Mononuclear cell (primary cell): ENCODE results near the gene IGF2BP3. TPM values are rescaled to one million over a fixed set of nuclear protein-coding genes. Genes with fewer than 3 reads are reported as not detected.

Experiments
- H3K27me3 ChIP-seq: 2 replicates; pipeline ENCODE4 v1.6.0; 2011; ENCODE audit warnings: low read length, control low read depth; ENCODE audit not compliant: insufficient read depth
- H3K4me1 ChIP-seq: 2 replicates; pipeline ENCODE4 v1.5.1; 2011; ENCODE audit warnings: mild to moderate bottlenecking, low read length, control low read depth; ENCODE audit not compliant: insufficient read depth
- H3K4me3 ChIP-seq: 2 replicates; pipeline ENCODE4 v1.5.1; 2011; ENCODE audit warnings: mild to moderate bottlenecking, low read length, moderate library complexity
- H3K9me3 ChIP-seq: 2 replicates; pipeline ENCODE4 v1.5.1; 2011; ENCODE audit warnings: low read depth, mild to moderate bottlenecking, control low read depth, low read length
- total RNA-seq: library from RNA; depleted of rRNA; stranded (reverse); fragments of >200 nt; gene quantifications from one replicate; pipeline ENCODE4 v1.2.3, GENCODE V29; 2012

Gene IGF2BP3
- total RNA-seq, 1 donor = 13.7 TPM

DNA sequence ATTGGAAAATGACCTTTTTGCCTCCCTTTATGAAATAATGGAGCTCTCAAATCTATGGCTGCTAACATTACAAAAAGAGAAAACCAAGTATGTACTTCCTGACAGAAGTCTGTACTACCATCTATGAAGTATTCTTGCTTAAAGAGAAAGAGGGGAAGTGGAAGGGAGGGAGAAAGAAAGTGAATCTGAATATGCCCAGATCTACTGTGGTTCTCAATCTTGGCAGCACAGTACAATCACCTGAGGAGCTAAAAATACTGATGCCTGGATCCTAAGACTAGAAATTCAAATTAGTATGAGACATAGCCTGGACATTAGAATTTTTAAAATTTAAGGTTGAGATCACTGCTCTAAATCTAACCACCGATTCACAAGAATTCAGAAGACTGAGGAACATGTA lies 85.2 kb downstream of the IGF2BP3 start:
- H3K4me1 ChIP-seq = no peaks in the 10 kb centered on the region
- H3K27me3 ChIP-seq = no peaks in the 10 kb centered on the region
- no peaks in the 10 kb centered on the region for H3K9me3 ChIP-seq
- H3K4me3 ChIP-seq = no peak overlapping the region

- Histone ChIP-seq H3K9me3 (no peaks in the 10 kb centered on the region), H3K27me3 (no peaks in the 10 kb centered on the region), H3K4me3 (no peak overlapping the region), H3K4me1 (no peaks in the 10 kb centered on the region)
Measured at GRCh38 chr7:23383225-23383624, 87.1 kb downstream of the IGF2BP3 start.

DNA sequence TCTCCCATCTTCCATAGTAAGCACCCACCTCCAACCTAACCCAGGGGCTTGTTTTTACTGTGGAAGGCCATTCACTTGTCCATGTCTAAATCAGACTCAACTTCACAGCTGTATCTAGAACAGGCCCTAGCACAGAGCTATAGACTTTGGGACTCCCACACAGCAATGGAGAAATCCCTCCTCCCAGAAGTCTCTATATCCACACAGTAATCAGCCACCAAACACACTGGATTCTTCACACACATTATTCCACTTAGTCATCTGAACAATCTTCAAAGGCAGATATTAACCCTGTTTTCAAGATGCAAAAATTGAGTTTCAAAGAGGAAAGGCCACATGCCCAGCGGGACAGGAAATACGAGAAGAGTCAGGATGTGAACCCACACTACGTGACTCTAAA lies 89.3 kb downstream of the IGF2BP3 start:
- no peak overlapping the region for H3K4me3 ChIP-seq
- H3K27me3 ChIP-seq = no peaks in the 10 kb centered on the region
- H3K9me3 ChIP-seq = no peaks in the 10 kb centered on the region
- H3K4me1 ChIP-seq = no peaks in the 10 kb centered on the region

DNA sequence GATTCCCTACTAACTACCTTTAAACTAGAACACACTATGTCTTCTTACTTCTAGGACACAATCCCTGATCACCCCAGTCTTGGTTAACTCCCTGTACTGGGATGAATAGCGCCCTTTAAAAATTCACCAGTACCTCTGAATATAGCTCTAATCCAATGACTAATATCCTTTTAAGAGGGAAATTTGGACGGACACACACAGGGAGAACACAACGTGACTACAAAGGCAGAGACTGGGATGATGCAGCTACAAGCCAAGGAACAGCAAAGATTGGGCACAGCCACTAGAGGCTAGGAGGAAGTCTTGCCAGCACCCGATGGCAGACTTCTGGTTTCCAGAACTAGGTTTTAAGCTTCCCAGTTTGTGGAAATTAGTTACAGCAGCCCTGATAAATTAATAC lies 89.7 kb downstream of the IGF2BP3 start:
- Histone ChIP-seq H3K27me3 (no peaks in the 10 kb centered on the region), H3K4me3 (no peak overlapping the region), H3K4me1 (no peaks in the 10 kb centered on the region), H3K9me3 (no peaks in the 10 kb centered on the region)

GRCh38 chr7:23378996-23379395 lies 91.3 kb downstream of the IGF2BP3 start:
- no peaks in the 10 kb centered on the region for H3K27me3 ChIP-seq
- H3K4me1 ChIP-seq = no peaks in the 10 kb centered on the region
- no peak overlapping the region for H3K4me3 ChIP-seq
- no peaks in the 10 kb centered on the region for H3K9me3 ChIP-seq

DNA sequence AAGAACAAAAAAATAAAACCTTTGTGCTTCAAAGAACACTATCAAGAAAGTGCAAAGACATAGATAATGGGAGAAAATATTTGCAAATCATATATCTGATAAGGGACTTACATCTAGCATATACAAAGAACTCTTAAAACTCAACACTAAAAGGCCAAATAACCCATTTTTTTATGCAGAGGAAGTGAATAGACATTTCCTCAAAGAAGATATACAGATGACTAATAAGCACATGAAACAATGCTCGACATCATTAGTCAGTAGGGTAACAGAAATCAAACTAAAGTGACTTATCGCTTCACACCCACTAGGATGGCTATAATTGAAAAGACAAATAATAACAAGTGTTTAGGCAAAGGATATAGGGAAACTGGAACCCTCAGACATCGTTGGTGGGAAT lies 93.2 kb downstream of the IGF2BP3 start:
- Histone ChIP-seq H3K27me3 (no peaks in the 10 kb centered on the region), H3K4me3 (no peak overlapping the region), H3K9me3 (no peaks in the 10 kb centered on the region), H3K4me1 (peaks cover 12% of the 10 kb centered on the region)

GRCh38 chr7:23373151-23374004 lies 96.9 kb downstream of the IGF2BP3 start:
- H3K4me1 ChIP-seq = peaks cover 12% of the 10 kb centered on the region
- H3K9me3 ChIP-seq = no peaks in the 10 kb centered on the region
- no peaks in the 10 kb centered on the region for H3K27me3 ChIP-seq
- H3K4me3 ChIP-seq = no peak overlapping the region

DNA sequence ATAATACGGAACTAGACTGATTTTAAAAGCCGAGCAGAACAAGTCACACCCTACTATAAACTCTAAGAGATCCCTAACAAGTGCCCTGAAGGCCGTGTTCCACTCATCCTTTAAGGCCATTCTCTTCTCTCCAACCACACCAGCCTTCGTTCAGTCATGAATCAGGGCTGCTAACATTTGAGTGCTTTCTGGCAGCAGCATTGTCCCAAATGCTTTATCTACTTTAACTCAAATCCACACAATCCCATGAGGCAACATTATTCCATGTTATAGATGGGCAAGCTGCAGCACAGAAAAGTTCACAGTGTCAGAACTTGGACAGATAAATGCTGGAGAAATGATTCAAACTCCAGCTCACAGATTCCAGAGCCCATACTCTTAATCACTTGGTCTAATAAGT lies 97.7 kb downstream of the IGF2BP3 start:
- no peak overlapping the region for H3K4me3 ChIP-seq

DNA sequence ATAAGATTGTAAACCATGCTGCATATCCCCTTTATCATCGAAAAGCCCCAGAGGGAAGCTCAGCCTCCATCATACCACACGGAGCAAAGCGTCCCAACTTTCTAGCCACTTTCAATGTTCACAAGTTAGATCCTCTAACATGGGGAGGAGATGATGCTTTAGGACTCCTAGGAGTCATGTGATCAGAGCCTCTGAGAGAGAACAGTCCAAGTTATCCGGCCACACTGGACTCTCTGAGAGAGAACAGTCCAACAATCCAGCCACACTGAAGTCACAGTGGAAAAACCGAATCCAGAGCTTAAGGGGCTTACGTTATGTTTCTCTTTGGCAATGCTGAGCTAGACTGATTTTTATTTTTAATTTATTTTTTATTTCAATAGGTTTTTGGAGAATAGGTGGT lies 98.6 kb downstream of the IGF2BP3 start:
- Histone ChIP-seq H3K4me1 (peaks cover 12% of the 10 kb centered on the region), H3K27me3 (no peaks in the 10 kb centered on the region)

More for the DNA sequence above, 97.7 kb downstream of the IGF2BP3 start:
- H3K9me3 ChIP-seq = no peaks in the 10 kb centered on the region
- no peaks in the 10 kb centered on the region for H3K27me3 ChIP-seq
- peaks cover 12% of the 10 kb centered on the region for H3K4me1 ChIP-seq

GRCh38 chr7:23369695-23370404 lies 100.4 kb downstream of the IGF2BP3 start:
- H3K9me3 ChIP-seq = no peaks in the 10 kb centered on the region
- no peak overlapping the region for H3K4me3 ChIP-seq
- no peaks in the 10 kb centered on the region for H3K27me3 ChIP-seq
- peaks cover 12% of the 10 kb centered on the region for H3K4me1 ChIP-seq

More for the DNA sequence above, 98.6 kb downstream of the IGF2BP3 start:
- H3K9me3 ChIP-seq = no peaks in the 10 kb centered on the region
- no peak overlapping the region for H3K4me3 ChIP-seq

- Histone ChIP-seq H3K4me1 (peaks cover 12% of the 10 kb centered on the region), H3K4me3 (no peak overlapping the region), H3K9me3 (no peaks in the 10 kb centered on the region), H3K27me3 (no peaks in the 10 kb centered on the region)
Measured at GRCh38 chr7:23369100-23369499, 101.2 kb downstream of the IGF2BP3 start.

DNA sequence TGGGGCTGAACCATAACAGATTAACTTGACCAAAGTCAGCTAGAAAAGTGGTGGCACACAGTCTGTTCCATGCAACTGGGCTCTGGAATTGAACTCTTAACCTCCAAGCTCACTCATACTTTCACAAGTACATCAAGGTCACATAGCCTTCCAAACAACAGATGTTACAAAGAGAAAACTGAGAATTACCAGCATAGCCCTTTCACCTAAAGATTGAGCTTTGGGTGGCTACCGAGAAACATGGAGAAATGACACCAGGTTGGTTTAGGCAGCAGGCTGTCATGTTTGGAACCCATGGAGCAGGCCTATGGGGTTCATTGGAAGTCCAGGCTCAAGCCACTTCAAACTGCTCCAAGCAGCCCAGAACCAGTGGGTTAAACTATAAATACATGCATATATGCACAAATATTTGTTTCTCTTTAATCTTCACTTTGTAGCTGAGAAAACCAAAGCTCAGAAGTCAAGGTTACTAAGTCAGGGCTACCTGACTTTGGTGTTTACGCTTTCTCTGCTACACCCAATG lies 112.1 kb downstream of the IGF2BP3 start:
- no peaks in the 10 kb centered on the region for H3K27me3 ChIP-seq
- H3K4me1 ChIP-seq = no peaks in the 10 kb centered on the region
- no peaks in the 10 kb centered on the region for H3K9me3 ChIP-seq
- H3K4me3 ChIP-seq = no peak overlapping the region

GRCh38 chr7:23357190-23358093 lies 112.8 kb downstream of the IGF2BP3 start:
- Histone ChIP-seq H3K27me3 (no peaks in the 10 kb centered on the region), H3K9me3 (no peaks in the 10 kb centered on the region), H3K4me3 (no peak overlapping the region), H3K4me1 (no peaks in the 10 kb centered on the region)

DNA sequence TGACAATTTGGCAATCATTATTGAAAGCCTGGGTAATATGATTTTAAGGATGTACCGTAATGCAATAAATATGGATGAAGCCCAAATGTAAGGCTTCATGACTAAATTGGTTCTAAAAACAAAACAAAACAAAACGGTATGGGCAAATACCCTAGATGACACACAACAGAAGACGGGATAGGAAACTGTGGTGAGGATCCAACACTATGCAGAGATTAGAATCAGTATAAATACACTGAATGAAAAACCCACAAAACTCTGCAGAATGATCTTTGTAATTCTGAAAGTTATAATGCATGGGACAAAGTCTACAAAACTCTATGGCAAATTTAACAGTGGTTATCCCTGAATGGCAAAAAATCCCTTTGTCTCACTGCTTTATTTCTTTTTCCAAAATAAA lies 113.6 kb downstream of the IGF2BP3 start:
- H3K4me1 ChIP-seq = no peaks in the 10 kb centered on the region
- no peaks in the 10 kb centered on the region for H3K9me3 ChIP-seq
- H3K27me3 ChIP-seq = no peaks in the 10 kb centered on the region
- no peak overlapping the region for H3K4me3 ChIP-seq

GRCh38 chr7:23356168-23356567 lies 114.1 kb downstream of the IGF2BP3 start:
- Histone ChIP-seq H3K9me3 (no peaks in the 10 kb centered on the region), H3K27me3 (no peaks in the 10 kb centered on the region), H3K4me3 (no peak overlapping the region), H3K4me1 (no peaks in the 10 kb centered on the region)
